IPS-11a (cell line): Measurements from ENCODE around the gene CREBRF.
"Not testable (repeated sequence)": the region's sequence is repeated elsewhere in the genome, so short reads cannot be mapped to it uniquely, and the experiment has no call there.

Experiments used
- H3K4me3 ChIP-seq: one replicate; pipeline ENCODE4 v1.5.1; 2013; ENCODE audit warnings: low read depth, low read length, control low read depth

CREBRF gene

DNA sequence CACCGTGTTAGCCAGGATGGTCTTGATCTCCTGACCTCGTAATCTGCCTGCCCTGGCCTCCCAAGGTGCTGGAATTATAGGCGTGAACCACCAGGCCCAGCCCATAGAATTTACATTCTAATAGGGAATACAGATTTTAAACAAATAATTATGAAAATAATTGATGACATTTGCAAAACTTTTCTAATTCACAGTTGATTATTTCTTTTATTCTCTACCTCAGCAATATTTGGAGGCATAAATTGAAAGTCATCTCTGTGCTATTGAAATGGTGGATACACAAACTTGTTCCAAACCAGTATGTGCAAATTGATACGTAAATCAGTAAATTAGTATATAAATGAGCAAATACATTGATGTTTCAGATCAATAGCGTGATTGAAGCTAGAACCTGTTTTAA, 96.4 kb downstream of the CREBRF start:
- no peak overlapping the region for H3K4me3 ChIP-seq

DNA sequence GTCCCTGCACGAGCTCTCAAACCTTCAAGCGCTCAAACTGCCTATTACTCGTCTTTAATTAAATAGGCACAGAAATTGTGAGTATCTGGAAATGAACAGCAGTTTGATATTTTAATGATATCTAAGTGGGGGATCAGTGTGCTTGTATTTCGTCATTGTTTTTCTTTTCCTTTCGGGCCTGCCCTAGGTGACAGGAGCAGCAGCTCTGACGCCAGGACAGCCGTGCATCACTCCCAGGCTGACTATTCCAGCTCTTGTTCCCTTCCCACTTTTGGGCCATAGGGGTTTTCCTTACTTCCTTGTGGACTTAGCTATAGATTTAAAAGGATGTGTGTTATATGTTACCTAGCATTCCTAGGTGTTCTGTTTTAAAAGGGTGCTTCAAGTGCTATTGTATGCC, 97.7 kb downstream of the CREBRF start:
- no peak overlapping the region for H3K4me3 ChIP-seq

DNA sequence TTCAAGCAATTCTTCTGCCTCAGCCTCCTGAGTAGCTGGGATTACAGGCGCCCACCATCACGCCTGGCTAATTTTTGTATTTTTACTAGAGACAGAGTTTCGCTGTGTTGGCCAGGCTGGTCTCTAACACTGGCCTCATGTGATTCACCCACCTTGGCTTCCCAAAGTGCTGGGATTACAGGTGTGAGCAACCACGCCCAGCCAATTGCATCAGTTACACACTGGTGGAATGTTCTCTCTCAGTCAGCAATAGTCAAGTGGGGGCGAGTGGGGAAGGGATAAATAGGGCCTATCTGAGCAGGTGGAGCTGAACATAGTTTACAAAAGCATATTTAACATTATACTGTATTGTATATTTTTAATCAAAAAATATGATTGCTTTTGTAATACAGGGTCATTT, 98.5 kb downstream of the CREBRF start:
- not testable (repeated sequence) for H3K4me3 ChIP-seq

GRCh38 chr5:173155912-173156311, 99.8 kb downstream of the CREBRF start:
- H3K4me3 ChIP-seq, result no peak overlapping the region

DNA sequence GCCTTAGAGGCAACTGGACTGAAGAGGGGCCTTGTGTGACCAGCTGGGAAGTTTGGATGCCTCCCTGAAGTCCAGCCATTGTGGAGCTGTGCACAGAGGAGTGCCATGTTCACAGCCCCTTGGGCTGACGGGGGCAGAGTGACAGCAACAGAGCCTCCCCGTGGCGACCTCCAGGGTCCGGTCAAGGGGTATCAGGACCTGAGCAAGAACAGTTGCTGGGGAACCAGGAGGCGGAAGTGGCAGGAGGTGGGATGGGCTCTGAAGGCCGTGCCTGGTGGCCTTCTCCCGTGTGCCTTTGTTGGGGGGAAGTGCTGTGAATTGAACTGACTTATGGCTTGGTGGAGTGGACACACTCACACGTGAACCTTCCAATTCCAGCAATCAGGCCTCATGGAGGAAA, 102.2 kb downstream of the CREBRF start:
- H3K4me3 ChIP-seq, result no peak overlapping the region

GRCh38 chr5:173159256-173159655, 103.1 kb downstream of the CREBRF start:
- no peak overlapping the region for H3K4me3 ChIP-seq

GRCh38 chr5:173161148-173161547, 105.0 kb downstream of the CREBRF start:
- no peak overlapping the region for H3K4me3 ChIP-seq

- H3K4me3 ChIP-seq, result no peak overlapping the region
Measured at GRCh38 chr5:173163219-173163618, 107.1 kb downstream of the CREBRF start.

DNA sequence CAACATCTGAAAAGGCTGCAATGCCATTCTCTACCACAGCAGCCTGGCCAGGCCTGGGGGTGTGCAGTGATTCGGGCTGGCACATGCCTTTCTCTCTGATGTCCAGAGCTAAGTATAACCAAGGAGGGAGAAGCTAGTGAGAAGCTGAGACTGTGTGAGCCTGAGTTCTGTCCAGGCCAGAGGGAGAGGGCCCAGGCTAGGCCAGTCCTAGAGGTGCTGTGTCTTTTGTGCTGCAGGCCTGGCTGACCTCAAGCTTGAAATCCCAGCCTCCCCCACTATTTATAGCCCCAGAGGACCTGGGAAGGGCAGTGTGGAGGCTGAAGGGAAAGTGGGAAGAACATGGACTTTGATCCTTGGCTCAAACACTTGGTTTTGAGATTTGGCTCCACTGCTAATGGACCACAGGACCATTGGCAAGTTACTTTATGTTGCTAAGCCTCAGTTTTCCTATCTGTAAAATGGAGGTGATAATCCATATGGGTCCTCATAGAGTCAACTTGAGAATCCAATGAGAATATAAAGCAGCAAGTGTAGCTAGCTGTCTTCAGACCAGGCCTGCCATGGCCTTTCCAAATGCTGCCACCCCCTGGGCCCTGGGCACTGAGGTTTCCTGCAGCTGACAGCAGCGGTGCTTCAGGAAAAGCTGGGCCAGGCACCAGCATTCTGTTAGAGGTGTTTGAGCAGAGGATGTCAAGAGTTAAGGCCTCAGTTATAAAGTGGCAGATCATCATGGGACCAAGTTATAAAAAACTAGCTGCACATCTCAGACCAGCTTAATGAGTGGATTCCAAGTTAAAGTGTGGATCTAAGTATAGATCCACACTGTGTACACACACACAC, 109.2 kb downstream of the CREBRF start:
- no peak overlapping the region for H3K4me3 ChIP-seq

GRCh38 chr5:173172166-173172565, 116.0 kb downstream of the CREBRF start:
- no peak overlapping the region for H3K4me3 ChIP-seq

- H3K4me3 ChIP-seq, result no peak overlapping the region
Measured at GRCh38 chr5:173175523-173175922, 119.4 kb downstream of the CREBRF start.

DNA sequence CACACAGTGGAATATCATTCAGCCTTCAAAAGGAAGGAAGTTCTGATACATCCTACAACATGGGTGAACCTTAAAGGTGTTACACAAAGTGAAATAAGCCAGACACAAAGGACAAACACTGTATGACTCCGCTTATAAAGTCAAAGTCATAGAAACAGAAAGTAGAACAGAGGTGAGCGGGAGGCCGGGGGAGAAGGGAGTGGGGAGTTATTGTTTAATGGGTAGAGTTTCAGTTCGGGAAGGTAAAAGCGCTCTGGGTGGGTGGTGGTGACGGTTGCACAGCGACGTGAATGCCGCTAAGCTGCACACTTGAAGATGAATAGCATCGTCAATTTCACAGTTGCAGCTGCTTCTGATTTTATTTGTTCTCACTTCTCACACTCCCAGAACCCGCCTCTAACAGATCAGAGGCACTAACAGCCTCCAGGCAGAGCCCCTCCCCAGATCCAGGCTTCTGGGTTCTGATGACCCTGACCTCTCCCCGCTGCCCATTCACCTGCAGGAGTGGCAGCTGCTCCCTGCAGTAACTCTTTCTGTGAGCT, 122.3 kb downstream of the CREBRF start:
- no peak overlapping the region for H3K4me3 ChIP-seq

DNA sequence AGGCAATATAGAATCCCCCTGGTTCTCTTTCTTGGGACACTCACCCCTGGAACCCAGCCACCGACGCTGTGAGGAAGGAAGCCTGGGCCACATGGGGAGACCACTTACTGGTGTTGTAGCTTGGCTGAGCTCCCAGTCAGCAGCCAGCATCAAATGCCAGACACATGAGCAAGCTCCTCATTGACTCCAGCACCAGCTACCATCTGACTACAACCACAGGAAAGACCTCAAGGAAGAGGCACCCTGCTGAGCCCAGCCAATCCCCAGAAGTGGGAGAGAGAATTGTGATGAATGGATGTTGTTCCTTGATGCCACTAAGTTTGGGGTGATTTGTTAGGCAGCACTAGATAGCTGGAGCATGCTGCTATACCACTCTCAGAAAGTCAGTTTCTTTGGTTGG, 124.2 kb downstream of the CREBRF start:
- no peak overlapping the region for H3K4me3 ChIP-seq

DNA sequence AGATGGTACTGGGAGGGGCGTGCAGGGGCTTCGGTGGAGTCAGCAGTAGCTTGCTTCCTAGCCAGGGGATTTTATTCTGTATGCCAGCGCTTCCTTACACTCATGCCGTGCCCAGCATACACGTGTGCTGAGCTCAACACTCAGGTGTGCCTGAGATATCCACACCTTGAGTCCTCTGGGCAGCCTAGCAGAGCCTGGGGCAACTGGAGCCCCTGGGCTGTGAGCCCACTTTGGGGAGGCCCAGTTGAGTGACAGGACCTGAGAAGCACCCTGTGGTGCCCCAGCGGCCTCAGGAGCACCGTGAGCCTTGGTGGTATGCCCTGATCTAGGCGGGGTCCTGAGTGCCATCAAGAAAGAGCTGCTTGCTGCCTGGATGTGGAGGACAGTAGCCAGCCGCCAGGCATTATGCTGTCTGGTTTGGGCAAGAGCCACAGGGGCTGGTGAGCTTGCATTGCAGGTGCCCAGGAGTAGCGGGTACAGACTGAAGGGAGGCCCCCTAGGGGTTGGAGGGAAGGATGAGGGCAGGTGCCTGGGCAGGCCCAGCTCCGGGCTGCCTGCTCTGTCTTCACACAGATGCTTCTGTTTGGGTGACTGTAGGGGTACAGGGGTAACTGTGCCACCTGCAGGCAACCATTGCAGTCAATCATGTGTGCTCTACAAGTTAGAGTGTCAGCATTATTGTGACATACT, 131.0 kb downstream of the CREBRF start:
- no peak overlapping the region for H3K4me3 ChIP-seq

GRCh38 chr5:173188280-173188679, 132.1 kb downstream of the CREBRF start:
- H3K4me3 ChIP-seq, result no peak overlapping the region
